ENCODE data around the gene AP1B1.
A peak's percentile ranks its signal among the peaks of the same experiment; 100 is the strongest.
"Not testable (repeated sequence)": the region's sequence is repeated elsewhere in the genome, so short reads cannot be mapped to it uniquely, and the experiment has no call there.

The AP1B1 gene

DNA sequence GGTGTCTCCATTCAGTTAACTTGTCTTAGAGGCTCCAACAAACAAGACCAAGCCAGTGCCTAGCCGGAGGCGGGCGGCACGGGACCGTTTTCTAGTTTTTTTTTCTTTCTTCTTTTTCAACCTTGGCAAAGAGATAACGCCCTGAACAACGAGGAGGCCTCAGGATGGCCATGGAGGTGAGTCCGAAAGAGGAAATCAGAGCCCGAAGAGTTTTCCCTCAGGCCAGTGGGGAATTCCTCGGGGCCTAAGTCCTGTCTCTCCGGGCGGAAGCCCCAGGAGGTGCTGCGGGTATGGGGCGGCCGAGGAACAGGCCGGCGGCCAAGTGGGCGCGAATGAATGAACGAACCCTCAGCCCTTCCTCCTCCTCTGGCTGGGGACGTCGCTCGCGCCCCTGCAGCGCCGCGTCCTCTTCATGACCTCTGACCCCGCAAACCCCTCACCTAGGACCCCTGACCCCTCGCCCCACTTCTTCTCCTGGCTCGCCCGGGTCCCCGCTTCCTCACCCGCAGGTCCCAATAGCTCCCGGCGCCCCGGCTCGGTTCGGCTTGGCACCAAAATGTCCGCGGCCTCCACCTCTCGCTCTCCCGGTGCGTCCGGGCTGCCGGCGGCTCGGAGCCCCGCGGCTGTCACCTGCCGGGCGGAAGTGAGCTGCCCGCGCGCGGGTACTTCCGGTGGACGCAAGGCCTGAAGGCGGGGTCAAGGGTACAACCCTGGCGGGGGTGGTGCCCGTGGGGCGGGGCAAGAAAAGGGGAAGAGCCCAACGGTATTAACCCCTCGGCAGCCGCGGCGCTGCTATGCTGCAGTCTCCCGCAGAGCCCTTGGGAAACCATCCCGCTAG lies at the start of gene AP1B1:
TSS of gene AP1B1 (minus strand) at position 650 of the 838 bp plus-strand sequence. CDS start 21,327 bp downstream, outside the sequence.
- peak; percentile 86 to 93 for DNase-seq (ENCODE audit: low read depth in 1 of 2, low spot score in 1 of 2)

DNA sequence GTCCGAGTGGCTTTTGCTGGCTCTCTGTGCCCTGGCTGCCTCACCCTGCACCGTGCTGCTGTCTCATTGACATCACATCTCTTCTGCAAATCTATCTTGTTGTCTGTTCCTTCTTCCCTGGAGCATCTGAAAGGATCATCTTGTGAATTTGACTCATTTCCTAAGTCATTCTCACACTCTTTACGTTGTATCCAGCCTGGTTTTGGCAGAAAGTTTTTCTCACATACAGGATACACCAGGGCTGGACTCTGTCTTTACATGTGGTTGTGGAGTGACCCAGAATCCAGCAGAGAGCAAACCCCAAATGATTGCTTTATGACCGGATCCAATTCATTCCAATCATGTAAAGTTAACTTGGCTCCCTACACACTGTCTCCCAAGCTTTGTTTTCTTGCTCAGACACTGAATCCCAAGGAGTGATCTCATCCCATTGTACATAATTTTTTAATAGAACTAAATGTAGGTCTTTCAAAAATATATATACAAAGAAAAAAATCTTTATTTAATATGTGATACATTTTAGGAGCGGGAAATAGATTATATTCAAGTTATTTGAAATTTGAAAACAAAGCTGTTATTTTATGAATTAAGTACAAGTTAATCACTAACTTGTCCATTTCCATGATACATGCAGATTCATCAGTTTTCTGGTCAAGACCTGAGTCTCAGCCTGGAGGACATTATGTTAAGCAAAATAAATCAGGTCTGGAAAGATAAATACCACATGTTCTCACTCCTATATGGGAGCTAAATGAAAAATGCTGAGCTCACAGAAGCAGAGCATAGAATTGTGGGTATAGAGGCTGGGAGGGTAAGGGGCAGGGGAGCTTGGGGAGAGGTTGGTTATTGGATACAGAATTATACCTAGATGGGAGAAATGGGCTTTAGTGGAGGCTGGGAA lies 47.1 kb upstream of the AP1B1 start:
- DNase-seq (ENCODE audit: low read depth in 1 of 2, low spot score in 1 of 2) = no peak

DNA sequence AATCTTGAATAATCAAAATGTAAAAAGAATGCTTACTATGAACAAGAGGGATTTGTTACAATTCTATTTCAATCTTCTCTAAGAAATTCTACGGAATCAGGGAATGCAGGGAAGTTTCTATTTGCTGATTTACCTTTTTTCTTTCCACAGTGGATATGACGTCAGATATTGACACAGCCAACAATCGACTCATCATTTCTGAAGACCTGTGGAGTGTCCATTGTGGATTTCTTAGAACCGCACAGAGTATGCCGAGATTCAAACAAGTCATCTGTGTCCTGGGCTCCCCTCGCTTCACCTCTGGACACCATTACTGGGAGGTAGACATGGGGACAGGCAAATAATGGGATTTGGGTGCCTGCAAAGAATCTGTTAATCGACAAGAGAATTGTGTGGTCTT lies 45.9 kb upstream of the AP1B1 start:
- no peak for DNase-seq (ENCODE audit: low read depth in 1 of 2, low spot score in 1 of 2)

DNA sequence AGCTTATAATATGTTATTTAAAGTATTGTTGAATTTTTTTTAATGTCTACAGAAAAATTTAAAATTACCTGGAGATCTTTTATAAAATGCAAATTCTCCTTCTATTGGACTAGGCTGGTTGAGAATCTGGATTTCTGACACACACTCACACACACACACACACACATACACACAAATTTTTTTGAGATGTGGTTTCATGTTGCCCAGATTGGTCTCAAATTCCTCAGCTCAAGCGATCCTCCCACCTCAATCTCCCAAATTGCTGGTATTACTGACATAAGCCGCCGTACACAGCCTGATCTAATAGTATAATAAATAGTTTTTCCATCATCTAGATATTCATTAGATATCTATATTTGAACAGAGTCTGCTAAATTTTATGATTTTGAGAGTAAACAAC lies 45.5 kb upstream of the AP1B1 start:
- no peak for DNase-seq (ENCODE audit: low read depth in 1 of 2, low spot score in 1 of 2)

DNA sequence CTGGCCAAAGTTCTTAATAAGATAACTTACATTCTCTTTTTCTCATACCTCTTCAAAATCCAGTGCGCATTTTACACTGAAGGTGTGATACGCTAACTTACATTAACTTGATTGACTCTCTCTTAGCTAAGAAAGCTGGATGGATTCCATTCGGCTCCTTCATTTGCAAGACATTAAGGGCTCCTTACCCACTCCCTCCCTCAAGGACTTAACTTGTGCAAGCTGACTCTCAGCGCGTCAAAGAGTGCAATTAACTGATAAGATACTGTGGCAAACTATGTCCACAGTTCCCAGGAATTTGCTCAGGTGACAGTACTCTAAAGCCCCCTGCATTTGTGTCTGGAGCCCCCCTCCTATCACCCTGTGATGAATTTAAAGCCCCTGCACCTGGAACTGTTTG lies 43.6 kb upstream of the AP1B1 start:
- DNase-seq (ENCODE audit: low read depth in 1 of 2, low spot score in 1 of 2) = no peak

DNA sequence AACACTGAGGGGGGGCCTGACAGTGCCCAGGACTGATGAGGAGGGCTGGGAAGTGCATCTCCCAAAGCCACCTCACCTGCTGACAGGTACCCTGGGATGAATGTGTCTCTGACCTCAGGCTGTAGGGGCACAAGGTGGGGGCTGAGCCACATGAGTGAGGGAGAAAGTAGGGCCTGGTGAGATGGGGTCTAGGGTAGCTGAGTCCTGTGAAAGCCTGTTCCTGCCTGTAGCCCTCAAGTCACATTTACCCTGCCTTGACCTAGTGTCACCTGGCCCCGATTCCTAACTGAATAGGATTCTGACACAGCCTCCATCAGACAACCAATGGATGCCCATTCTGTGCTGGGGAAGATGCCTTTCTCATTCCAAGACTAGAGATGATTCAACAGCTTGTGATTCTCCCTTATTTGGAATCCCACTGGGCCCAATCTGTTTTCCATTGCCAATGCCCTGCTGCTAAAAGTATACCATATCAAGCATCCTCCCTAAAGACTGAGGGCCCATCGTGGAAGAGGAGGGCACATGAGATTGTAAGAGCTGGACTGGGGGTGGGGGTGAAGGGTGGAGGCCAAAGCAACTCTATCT lies 38.9 kb upstream of the AP1B1 start:
- DNase-seq (ENCODE audit: low read depth in 1 of 2, low spot score in 1 of 2) = no peak

DNA sequence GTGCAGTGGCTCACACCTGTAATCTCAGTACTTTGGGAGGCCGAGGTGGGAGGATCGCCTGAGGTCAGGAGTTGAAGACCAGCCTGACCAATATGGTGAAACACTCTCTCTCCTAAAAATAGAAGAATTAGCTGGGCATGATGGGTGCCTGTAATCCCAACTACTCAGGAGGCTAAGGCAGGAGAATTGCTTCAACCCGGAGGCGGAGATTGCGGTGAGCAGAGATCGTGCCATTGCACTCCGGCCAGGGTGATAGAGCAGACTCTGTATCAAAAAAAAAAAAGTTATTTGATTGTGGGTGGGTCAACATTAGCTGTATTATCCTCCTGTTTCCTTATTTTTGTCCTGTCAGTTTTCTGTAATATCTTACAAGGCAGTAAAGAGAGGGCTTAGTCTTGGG lies 38.1 kb upstream of the AP1B1 start:
- DNase-seq (ENCODE audit: low read depth in 1 of 2, low spot score in 1 of 2) = no peak

DNA sequence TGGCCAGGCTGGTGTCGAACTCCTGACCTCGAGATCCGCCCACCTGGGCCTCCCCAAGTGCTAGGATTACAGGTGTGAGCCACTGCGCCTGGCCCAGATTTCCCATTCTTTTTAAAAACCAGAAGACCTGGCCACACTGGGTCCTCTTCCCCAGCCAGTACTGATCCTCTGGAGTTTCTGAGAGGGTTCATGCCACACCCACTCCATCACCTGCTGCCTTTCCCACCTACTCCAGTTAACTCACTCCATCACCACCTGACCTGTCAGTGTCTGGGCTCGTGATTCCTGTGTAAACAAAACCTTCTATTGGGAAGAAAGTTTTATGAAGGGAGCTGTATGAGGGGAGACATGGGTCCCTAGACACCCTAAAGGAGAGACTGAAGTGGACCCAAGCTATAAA lies 30.3 kb upstream of the AP1B1 start:
- not testable (repeated sequence) for DNase-seq (ENCODE audit: low read depth in 1 of 2, low spot score in 1 of 2)

DNA sequence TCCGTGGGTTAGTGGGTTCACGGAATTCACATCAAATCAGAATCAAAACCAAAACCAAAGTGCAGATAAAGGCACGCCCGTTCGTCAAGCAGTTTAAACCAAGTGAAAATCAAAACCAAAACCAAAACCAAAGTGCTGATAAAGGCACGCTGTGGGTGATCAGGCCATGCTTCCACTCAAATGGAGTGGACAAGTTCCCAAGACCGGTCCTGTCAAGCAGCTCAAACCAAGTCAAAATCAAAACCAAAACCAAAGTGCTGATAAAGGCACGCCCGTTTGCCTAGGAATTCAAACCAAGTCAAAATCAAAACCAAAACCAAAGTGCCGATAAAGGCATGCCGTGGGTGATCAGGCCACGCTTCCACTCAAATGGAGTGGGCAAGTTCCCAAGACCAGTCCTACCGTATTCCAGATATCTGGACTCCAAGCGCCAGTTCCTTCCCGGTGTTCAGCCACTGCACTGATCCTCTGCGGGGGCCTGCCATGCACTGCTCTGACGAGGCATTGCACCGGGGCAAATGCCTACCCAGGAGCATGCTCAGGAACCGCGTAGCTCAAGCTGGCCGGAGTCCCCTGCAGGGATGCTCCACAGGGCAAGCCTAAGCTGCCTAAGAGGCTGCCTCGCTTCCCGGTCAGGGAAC lies 26.7 kb upstream of the AP1B1 start:
- DNase-seq (ENCODE audit: low read depth in 1 of 2, low spot score in 1 of 2) = peak; percentile 43 to 61

DNA sequence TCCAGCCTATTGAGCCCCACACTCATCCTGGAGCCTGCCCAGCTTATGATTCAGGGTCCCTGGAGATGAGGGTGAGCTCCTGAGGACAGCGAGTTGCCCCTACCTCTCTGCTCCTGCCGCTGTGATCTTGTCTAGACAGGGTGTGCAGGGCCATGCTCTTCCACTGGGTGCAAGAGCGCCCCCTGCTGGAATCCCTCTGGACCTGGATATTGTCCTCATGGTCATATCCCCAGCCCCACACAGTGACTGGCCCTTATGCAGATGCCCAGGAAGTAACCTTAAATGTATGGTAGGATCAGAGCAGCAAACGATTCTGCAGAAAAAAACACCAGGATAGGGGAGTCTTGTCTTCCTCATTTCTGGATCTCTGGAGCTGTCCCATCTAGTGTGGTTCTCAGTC lies 24.4 kb upstream of the AP1B1 start:
- DNase-seq (ENCODE audit: low read depth in 1 of 2, low spot score in 1 of 2) = not testable (repeated sequence)

DNA sequence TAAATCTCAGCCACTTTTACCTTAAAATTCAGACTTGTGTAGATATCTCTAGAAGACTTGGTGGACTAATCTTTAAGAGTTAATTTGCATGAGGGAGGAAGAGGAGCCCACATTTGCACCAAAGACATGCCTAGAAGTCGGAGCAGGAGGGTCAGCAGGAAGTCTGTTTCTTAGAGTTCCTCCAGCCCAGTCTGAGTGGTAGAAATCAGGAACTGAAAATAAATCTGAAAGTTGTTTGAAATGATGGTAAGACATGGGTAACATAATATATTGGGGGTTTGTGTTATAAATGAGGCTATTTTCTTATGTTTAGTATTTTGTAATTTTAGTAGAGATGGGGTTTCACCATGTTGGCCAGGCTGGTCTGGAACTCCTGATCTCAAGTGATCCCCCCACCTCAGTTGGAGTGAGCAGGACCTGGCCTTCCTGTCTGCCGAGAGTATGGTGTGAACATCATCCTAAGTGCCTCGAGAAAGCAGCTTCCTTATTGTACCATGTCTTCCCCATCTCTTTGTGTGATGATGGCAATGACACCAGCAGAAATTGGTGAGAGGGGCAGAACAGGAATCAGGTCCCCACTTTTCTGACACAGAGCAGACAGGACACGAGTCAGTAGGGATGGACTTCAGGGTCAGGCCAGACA lies 23.3 kb upstream of the AP1B1 start:
- not testable (repeated sequence) for DNase-seq (ENCODE audit: low read depth in 1 of 2, low spot score in 1 of 2)

DNA sequence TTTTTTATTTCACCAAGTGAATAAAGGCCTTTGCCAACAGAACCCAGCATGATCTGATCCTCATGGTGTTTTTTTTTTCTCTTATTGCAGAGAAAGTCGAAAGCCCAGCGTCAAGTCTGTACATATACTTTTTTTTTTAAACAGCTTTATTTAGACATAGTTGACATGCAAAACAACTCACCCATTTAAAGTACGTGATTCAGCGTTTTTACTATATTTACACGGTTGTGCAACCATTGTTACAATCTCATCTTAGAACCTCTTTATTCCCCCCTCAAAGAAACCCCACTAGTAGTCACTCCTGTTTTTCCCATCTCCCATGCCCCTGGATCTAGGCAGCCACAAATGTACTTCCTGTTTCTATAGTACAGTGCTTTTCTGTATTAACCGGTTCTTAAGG lies 20.6 kb upstream of the AP1B1 start:
- DNase-seq (ENCODE audit: low read depth in 1 of 2, low spot score in 1 of 2) = no peak

DNA sequence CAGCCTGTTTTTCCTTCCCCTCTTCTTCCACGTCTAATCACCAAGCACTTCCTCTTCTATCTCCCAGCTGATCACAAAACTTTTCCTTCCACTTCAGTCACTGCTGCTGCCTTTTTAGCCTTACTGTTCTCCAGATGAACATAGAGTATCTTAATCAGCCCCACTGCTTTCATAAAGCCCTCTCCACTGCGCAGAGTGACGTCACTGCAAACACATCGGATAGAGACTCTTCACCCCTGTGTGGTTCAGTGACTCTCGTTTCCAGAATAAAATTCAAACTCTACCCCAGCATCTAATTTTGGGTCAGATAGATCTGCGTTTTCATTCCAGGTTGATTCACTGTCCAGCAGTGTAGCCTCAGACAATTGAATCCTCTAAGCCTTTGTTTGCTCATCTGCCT lies 13.2 kb upstream of the AP1B1 start:
- not testable (repeated sequence) for DNase-seq (ENCODE audit: low read depth in 1 of 2, low spot score in 1 of 2)

DNA sequence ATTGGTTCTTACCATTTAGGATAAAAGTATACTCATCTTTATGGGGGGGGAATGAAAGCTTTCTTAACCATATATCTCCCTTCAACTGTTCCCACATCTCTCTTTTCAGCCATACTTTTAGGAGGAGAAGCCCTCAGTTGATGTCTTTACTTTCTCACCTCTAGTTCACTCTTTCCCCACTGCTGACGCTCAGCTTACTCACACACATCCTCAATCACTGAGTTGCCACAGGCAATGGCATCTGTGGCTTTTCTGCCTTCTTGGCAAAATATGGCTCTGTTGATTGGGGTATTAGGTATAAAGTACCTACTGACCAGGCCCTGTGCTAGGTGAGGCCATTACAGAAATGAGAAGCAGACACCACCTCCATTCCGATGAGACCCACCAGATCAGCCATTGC lies 12.2 kb upstream of the AP1B1 start:
- no peak for DNase-seq (ENCODE audit: low read depth in 1 of 2, low spot score in 1 of 2)

DNA sequence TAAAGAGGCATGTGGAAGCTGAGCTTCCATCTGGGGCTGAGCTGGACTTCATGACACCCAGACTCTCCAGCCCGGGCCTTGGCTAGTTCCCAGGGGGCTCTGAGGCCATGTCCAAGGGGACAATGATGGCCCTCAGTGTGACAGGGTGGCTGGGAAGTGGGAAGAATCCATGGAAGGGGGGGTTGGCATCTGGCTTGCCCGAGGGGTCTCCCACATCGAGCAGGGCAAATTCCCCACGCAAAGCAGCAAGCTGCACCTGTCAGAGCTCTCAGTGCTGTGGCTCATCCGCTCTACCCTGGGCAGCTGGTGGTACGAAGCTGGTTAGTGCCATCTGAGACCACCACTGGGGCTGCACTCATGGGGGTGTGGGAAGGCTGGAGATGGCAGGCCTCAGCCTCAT lies 9.4 kb upstream of the AP1B1 start:
- no peak for DNase-seq (ENCODE audit: low read depth in 1 of 2, low spot score in 1 of 2)

DNA sequence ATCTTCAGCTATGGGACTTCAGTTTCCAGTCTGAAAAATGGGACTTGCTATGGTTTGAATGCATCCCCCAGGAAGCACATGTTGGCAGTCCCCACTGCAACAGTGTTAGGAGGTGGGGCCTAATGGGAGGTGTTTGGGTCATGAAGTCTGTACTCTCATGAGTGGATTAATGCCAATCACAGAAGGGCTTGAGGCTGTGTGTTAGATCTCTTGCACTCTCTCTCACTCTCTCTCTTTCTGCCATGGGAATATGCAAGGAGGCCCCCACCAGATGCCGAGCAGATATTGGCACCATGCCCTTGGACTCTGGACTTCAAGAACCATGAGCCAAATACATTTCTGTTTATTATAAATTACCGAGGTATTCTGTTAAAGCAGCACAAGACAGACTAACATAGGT lies 7.8 kb upstream of the AP1B1 start:
- DNase-seq (ENCODE audit: low read depth in 1 of 2, low spot score in 1 of 2) = no peak

DNA sequence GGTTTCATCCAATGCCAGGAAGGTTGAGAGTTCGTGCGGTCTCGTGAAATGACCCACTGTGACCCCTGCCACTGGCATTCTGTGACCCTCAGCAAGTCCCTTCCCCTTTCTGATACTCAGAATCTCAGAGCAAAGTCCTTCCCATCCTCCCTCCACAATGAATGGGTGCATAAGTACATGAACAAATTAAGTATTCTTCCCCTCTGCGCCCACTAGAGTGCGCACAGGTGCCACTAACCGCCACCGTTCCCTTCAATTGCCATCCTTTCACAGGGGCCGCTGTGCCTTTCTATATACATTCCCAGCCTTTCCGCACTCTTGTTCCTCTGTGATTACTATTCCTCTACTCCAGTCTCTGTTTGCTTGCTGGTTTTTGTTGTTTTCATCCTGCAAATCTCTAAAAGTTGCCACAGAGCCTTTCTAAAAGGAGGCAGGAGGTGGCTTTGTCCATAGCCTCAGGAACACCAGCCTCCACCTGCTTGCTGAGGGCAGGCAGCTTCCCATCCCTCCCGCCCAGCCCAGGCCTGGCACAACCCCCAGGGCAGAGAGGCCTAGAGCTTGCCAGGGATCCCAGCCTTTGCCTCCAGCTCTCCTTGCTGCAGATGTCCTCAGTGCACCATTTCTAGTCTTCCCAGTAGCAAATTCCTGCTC lies 6.7 kb upstream of the AP1B1 start:
- DNase-seq (ENCODE audit: low read depth in 1 of 2, low spot score in 1 of 2) = peak; percentile 44 to 63

DNA sequence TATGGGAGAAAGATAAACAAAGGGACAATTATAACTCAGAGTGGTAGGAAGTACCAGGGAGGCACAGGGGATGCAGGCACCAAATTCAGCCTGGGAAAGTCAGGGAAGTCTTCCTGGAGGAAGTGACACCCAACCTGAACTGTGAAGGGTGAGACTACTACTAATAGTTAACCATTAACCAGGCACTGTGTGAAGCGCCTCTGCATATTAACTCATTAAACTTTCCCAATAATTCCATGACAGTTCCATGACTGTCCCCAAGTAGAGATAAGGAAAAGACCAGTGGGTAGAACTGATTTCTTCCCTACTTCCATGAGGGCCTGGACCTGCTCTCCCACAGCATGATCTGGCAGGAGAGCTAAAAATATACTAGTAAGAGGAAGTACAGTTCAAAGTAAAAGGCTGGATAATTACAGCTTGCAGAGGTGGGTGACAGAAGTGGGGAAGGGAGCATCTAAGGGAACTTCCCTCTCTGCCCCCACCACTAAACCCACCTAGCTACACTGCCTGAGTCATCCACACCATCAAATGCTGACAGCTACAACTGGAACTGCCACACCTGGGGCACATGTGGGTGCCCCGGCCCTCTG lies 4.7 kb upstream of the AP1B1 start:
- no peak for DNase-seq (ENCODE audit: low read depth in 1 of 2, low spot score in 1 of 2)

DNA sequence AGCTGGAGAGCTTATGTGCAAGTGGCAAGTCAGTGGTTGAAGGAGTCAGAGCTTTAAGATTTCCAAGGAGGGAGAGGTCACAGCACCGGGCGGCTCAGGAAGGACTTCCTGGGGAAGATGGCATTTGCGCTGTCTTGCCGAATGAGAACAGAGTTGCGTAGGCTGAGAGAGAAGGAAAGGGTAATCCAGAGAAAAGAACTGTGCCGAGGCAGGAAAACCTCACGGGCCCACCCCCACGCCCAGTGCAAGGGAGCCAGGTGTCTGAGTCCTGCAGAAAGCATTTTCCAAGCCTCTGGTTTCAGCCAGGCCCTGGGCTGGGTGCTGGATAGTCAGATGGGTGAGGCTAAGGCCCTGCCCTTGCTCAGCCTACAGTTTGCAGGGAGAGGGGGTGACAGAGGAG lies 3.2 kb upstream of the AP1B1 start:
- no peak for DNase-seq (ENCODE audit: low read depth in 1 of 2, low spot score in 1 of 2)

DNA sequence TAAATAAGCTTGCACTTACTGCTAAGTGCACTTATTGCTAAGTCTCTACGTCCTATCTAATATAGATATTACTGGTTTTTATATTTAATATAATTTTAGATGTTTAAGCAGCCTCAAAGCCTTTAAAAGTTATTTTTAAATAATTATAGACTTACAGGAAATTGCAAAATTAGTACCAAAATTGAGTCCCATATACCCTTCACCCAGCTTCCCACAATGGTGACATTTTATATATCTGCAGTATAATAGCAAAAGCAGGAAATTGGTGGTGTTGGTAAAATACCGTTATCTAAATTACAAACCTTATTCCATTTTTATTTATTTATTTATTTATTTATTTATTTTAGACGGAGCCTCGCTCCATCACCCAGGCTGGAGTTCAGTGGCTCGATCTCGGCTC lies 1.9 kb upstream of the AP1B1 start:
- no peak for DNase-seq (ENCODE audit: low read depth in 1 of 2, low spot score in 1 of 2)
